GM23248 (cell line): Measurements from ENCODE around the gene HDAC3.

Experiments
- EZH2 ChIP-seq: fragments of 200-600 bp; sonication (generic); IDR thresholded peaks from 2 replicates; pipeline ENCODE4 v1.6.1; 2018; ENCODE audit warnings: antibody characterized with exemption, mild to moderate bottlenecking; ENCODE audit not compliant: insufficient read depth, poor library complexity, severe bottlenecking
- EZH2phosphoT487 ChIP-seq: fragments of 200-600 bp; sonication (generic); IDR thresholded peaks from 2 replicates; pipeline ENCODE4 v1.6.1; 2018; ENCODE audit warnings: antibody characterized with exemption, moderate library complexity, mild to moderate bottlenecking, low read depth; ENCODE audit not compliant: insufficient read depth

GRCh38 chr5:141669520-141669919 is 32.9 kb upstream of the HDAC3 start:
- TF ChIP-seq EZH2 (no peak), EZH2phosphoT487 (no peak)
